ENCODE measurements around the gene TEAD2.

- no peak for TF ChIP-seq EZH2 (IDR thresholded peaks at IDR 0.05; ENCODE audit: low read length, unreplicated experiment)
- TF ChIP-seq, protein P1, sequence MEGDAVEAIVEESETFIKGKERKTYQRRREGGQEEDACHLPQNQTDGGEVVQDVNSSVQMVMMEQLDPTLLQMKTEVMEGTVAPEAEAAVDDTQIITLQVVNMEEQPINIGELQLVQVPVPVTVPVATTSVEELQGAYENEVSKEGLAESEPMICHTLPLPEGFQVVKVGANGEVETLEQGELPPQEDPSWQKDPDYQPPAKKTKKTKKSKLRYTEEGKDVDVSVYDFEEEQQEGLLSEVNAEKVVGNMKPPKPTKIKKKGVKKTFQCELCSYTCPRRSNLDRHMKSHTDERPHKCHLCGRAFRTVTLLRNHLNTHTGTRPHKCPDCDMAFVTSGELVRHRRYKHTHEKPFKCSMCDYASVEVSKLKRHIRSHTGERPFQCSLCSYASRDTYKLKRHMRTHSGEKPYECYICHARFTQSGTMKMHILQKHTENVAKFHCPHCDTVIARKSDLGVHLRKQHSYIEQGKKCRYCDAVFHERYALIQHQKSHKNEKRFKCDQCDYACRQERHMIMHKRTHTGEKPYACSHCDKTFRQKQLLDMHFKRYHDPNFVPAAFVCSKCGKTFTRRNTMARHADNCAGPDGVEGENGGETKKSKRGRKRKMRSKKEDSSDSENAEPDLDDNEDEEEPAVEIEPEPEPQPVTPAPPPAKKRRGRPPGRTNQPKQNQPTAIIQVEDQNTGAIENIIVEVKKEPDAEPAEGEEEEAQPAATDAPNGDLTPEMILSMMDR (conservative IDR thresholded peaks at IDR 0.05; ENCODE audit: low read depth, low read length) = no peak
- no peak for TF ChIP-seq EZH2phosphoT487 (IDR thresholded peaks at IDR 0.05; ENCODE audit: borderline replicate concordance, low read length)
Measured at GRCh38 chr19:49333811-49334288, 28.4 kb downstream of the TEAD2 start.
